ENCODE results near the gene EIF2B5. TPM values are rescaled to one million over a fixed set of nuclear protein-coding genes. Genes with fewer than 3 reads are reported as not detected.

Gene EIF2B5
- polyA plus RNA-seq, 3 donors = 48.6 to 56.2 (median 49.6) TPM

DNA sequence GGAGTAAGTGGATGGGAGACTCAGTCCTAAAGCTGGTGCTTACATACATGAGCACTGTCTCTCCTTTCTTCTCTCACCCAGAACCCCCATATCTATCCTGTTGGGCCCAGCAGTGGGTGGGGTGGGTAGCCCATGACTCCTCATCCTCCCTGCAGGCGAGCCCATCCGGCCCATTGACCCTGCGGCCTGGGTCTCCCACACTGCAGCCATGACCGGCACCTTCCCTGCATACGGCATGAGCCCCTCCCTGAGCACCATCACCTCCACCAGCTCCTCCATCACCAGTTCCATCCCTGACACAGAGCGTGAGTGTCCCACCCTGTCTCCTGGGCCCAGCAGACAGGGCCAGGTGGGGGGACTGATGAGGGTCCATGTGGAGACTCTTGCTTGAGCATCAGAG is 31.5 kb downstream of the EIF2B5 start:
- DNase-seq (ENCODE audit: extremely low read depth in 1 of 11, low read depth in 9 of 11, low spot score in 4 of 11) = no peak

DNA sequence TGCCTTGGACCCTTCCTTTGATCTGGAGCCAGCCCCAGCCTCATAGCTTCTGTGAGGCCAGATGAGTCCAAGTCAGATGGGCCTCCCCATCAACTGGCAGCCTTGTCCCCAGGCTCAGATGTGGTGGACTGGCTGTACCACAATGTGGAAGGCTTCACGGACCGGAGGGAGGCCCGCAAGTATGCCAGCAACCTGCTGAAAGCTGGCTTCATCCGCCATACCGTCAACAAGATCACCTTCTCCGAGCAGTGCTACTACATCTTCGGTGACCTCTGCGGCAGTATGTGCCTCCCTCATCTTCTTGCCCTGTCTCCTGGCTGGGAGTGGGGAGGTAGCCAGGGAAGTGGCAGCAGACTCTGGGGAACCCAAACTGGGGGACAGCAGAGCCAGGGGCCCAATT is 32.6 kb downstream of the EIF2B5 start:
- DNase-seq (ENCODE audit: extremely low read depth in 1 of 11, low read depth in 9 of 11, low spot score in 4 of 11) = no peak

DNA sequence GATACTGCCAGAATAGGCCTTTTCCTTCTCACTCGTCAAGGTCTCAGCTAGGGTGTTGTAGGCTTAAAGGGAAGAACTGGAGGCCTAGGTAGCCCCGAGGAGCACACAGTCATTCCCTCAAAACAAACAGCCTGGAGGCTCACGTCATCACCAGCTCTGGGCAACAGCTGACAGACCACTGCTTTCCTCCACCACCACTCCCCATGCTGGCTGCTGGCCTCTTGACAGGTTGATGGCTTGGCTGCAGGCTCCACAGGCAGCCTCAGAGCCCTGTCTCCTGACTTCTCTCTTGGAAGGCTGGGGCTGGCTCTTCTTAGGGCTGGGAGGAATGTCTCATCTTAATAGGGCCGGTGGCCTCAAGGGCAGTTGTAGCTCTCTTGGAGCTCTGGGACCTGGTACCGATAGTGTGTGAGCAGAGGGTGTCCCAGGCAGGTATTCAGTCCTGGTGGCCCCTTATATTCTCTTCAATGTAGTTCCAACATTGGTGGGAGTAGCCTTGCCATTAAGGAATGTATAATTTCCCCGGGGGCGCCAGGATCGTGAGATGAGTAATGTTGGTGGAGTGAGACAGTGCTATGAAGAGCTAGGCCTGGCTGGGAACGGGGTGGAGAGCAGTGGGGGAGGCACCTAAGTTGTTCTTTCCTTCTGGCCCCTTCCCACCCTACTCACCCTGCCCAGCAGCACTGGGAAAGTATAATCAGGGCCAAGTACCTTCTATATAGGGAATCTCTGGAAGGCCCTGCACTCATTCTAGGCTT is 33.4 kb downstream of the EIF2B5 start:
- no peak for DNase-seq (ENCODE audit: extremely low read depth in 1 of 11, low read depth in 9 of 11, low spot score in 4 of 11)

DNA sequence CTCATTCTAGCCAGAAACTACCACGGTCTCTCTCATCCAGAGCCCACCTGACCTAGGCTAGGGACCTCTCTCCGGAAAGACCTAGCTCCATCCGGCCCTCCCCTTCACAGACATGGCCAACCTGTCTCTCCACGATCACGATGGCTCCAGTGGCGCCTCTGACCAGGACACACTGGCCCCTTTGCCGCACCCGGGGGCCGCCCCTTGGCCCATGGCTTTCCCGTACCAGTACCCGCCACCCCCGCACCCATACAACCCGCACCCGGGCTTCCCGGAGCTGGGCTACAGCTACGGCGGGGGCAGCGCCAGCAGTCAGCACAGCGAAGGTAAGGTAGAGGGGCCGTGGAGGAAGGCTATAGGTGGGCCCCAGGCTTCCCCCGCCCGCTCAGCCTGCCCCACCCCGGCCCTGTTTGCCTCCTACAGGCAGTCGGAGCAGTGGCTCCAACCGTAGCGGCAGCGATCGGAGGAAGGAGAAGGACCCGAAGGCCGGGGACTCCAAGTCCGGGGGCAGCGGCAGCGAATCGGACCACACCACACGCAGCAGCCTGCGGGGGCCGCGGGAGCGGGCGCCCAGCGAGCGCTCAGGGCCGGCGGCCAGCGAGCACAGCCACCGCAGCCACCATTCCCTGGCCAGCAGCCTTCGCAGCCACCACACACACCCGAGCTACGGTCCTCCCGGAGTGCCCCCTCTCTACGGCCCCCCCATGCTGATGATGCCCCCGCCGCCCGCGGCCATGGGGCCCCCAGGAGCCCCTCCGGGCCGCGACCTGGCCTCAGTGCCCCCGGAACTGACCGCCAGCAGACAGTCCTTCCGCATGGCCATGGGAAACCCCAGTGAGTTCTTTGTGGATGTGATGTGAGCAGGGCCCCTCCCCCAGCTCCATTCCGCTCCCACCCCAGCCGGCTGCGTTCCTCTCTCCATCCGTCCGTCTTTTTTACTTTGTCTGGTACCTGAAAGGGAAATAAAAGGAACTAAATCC is 35.0 kb downstream of the EIF2B5 start:
- no peak for DNase-seq (ENCODE audit: extremely low read depth in 1 of 11, low read depth in 9 of 11, low spot score in 4 of 11)

DNA sequence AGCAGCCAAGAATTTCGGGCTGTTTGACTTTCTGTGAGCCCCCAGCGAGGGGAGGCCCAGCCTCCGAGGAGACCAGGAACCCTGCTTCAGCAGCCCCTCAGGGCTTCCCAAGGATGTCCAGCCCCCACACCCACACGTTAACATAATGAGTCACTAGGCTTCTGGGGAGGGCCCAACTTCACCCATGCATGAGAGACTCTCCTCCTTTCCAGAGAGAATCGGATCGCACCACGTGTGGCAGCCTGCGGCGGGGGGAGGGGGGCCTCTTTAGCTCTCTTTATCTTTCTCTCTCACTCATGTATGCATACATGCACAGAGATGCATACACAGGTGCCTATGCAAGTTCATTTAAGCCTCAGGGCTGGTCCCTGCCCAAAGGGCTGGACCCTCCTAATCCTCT is 36.4 kb downstream of the EIF2B5 start:
- DNase-seq (ENCODE audit: extremely low read depth in 1 of 11, low read depth in 9 of 11, low spot score in 4 of 11) = no peak

DNA sequence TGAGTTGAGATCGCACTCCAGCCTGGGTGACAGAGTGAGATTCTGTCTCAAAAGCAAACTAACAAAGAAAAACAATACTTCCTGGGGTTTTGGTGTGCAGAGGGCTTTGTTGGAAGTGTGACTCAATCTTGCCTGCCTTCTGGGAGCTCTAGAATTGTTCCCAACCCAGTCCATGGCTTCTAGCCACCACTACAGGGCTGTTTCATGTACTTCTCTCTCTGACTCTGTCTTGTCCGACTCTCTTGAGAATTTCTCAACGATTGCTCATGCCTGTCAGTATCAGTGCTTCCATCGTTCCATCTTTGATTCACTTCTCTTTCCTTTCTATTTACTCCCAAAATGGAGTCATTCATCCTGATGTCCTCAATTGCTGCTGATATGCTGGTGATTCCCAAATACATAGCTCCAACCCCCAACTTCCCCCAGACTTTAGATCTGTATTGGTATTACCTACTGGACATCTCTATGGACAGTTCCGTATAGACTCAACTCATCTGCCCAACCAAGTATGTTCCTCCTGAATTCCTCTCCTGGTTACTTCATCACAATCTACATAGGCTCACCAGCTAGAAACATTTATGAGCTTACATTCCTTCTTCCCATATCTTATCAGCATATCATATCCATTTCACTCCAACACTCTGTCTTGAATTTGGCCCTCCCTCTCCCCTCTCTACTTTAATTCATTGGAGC is 37.7 kb downstream of the EIF2B5 start:
- no peak for DNase-seq (ENCODE audit: extremely low read depth in 1 of 11, low read depth in 9 of 11, low spot score in 4 of 11)

DNA sequence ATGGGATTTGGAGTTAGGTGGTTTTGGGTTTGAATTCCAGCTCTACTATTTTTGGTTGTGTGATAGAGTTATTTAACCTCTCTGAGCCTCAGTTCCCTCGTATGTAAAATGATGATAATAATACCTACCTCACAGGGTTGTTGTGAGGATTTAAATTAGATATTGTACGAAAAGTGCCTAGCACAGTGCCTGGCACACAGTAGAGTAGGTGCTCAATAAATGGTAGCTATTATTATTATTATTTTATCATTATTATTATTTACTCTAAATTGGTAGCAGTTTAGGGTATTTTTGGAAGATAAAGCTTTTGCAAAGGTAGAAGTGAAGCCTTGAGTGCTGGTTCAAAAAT is 38.2 kb downstream of the EIF2B5 start:
- DNase-seq (ENCODE audit: extremely low read depth in 1 of 11, low read depth in 9 of 11, low spot score in 4 of 11) = no peak

DNA sequence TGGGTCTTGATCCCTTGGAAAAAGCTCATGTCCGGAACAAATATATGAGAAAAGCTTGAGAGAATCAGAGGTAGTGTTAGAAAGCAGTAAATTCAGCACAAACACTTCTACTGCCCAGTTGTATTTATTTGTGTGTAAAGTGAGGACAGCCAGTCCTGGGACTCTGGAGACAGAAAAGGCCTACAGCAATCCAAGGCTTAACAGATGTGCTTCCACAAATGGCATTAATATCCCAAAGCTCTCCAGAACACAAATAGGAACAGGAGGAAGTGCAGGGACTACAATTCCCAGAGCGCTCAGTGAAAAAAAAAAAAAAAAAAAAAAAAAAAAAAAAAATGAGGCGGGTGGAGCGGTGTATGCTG is 39.1 kb downstream of the EIF2B5 start:
- no peak for DNase-seq (ENCODE audit: extremely low read depth in 1 of 11, low read depth in 9 of 11, low spot score in 4 of 11)

DNA sequence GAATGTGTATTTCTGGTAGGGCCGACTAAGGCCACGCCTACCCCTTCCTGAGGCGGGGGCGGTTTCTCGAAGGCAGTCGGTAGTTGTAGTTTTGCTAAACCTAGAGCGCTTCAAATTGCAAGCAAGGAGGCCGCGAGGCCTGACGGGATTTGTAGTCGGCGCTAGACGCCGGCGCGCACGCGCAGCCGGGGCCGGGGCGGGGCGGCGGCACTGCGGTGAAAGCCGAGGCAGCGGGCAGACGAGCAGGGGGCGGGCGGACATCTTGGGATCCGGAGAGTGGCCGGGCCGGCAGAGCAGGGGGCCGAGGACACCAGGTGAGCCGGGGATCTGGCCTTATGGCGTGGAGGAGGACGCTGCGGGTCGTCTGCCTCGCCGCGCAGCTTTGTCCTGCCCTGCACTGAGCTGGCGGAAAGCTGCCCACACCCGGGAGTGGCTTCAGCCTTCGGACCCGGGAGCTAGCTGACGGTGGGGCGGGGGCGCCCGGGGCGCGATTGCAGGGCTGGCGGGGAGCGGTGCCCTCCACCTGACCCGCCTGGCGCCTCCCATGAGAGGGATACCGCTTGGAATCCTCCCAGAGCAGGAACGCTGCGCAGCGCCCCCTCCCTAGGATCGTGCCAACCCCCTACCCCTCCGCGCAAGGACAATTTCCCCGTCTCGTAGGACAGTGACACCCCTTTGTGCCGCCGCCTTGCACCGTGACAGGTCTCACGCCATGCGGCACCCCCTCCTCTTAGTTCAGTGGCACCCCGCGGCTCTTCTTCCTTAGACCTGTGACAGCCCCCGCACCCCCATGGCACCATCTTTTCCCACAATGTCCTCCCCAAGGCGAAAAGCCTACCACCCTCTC is 39.7 kb downstream of the EIF2B5 start, which contains the start of gene AP2M1:
Gene AP2M1 (plus strand): TSS at position 210 of the 847 bp plus-strand sequence. CDS start 2,139 bp downstream, outside the sequence.
- peak; percentile 94 to 99 (median 97) for DNase-seq (ENCODE audit: extremely low read depth in 1 of 11, low read depth in 9 of 11, low spot score in 4 of 11)

DNA sequence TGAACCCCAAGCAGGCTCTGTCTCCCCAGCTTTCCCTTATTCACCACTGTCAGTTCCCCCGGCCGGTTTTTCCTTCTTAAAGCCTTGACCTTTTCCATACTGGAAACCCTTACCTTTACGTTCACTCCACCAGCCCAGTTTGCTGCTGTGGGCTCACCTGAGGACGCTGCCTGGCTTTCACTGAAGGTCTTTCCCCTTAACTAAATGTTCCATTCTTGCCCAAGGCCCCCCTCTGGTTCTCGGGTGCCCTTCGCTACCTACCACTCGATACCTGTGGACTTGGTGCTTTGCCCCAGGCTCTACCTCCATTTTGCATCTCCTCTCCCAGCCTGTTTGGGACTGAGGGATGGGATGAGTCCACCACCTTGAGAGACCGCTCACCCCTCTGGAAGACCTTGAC is 40.3 kb downstream of the EIF2B5 start:
- DNase-seq (ENCODE audit: extremely low read depth in 1 of 11, low read depth in 9 of 11, low spot score in 4 of 11) = no peak

DNA sequence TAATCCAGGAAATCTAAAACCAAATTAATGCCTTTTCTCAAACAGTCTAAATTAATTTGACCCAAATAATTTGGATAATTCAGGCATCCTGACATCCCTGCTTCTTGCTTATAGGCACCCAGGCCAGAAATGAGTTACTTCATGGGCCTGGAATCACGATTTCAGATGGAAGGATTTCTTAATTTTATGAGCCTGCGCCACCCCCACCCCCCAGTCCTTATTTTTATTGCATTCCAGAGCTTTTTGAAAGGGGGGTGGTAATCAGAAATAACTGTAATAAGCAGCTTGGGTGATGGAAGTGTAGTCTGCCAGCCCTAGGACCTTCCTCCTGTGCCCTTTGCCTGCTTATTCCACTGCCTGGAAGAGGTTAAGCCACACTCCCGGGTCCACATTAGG is 40.8 kb downstream of the EIF2B5 start:
- no peak for DNase-seq (ENCODE audit: extremely low read depth in 1 of 11, low read depth in 9 of 11, low spot score in 4 of 11)

DNA sequence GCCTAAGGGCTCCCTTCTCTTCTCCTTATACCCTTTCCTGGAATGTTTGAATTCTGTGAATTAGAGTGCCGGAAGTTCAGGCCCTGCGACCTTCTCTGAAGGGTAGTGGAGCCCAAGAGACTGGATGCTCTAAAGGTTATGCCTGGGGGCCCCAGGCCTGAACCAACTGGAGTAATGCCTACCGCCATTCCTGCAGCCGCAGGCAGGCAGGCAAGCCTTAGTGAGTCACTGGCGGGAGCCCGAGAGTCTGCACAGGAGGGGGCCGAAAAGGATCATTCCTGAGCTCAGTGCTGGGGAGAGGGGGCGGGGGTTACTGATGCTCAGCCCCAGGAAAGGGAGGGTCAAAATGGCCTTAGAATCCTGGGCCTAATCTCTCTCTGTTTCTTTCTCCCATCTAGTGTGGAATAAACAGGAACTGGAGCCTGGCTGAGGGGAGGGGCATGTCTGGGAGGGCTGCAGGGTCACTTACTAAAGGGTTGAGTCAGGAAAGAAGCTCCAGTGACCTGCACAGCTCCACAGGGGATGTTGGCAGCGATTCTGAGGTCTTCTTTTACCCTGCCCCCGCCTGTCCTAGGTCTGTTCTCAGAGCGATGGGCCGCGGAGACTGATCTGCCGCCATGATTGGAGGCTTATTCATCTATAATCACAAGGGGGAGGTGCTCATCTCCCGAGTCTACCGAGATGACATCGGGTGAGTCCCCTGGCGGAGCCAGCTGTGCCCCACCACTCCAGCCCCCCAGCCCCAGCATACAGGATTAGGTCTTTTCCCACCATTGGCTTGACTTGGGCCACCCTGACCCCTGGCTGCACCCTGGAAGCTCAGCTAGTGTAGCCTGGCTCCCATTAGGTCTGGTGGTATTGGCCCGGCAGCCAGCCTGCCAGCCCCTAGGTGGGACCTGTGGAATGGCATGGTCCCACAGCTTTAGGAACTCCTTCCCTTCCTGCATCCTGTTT is 41.5 kb downstream of the EIF2B5 start:
- peak in 1 of 11 donors; percentile 15 for DNase-seq (ENCODE audit: extremely low read depth in 1 of 11, low read depth in 9 of 11, low spot score in 4 of 11)

DNA sequence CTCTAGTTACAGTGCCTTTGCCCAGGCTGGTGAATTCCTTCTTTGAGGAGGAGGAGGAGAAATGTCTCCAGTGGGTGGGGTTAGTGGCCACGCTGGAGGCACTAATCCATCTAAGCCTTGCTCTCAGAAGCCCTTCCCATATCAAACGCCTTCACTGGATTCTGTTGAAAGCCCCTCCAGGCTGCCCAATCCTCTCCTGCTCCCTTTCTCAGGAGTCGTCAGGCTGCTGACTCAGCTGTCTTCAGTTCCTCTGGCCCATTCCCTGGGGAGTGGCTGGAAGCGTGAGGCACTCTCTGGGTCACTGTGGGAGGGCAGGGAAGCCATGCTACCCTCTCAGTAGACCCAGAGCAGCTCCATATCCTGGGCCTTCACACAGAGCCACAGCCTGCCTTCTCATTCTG is 42.2 kb downstream of the EIF2B5 start:
- no peak for DNase-seq (ENCODE audit: extremely low read depth in 1 of 11, low read depth in 9 of 11, low spot score in 4 of 11)

DNA sequence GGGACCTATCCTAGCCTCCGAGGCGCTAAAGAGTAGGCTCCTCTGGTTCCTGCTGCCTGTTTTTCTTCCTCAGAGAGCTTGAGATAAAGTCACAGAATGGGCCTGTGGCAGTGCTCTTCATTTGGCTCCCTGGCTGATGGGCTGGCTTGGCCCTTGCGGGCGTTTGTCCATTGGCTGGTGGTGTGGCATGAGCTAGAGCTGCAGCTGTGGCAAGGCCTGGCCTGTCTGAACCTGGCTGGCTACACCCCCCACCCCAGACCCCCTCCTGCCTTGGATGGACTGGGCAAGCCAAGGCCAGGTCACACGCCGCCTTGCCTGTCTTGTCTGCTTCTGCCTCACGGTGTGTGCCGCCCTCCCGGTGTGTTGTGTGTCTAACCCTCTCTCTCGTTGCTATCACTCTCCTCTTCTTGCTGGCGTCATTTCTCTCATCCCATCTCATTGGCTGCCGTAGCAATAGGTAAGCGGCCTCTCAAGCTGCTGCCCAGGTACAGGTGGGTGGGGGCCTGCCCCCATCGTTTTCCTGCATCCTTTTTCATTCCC is 42.7 kb downstream of the EIF2B5 start:
- no peak for DNase-seq (ENCODE audit: extremely low read depth in 1 of 11, low read depth in 9 of 11, low spot score in 4 of 11)

DNA sequence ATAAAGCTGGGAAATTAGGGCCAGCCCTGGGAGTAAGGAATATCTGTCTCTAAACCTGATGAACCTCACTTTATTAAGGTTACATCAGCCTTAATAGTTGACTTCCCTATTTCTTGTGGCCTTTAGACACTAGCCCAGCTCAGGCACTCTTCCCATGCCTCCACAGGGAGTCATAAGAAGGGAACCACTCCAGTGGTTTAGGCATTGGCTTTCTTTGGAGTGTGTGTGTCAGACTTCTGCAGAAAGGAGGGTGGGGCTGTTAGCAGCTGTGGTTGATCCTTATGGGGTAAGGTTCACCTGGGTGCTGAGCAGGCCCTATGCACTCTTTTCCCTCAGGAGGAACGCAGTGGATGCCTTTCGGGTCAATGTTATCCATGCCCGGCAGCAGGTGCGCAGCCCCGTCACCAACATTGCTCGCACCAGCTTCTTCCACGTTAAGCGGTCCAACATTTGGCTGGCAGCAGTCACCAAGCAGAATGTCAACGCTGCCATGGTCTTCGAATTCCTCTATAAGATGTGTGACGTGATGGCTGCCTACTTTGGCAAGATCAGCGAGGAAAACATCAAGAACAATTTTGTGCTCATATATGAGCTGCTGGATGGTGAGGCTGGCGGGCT is 43.5 kb downstream of the EIF2B5 start:
- no peak for DNase-seq (ENCODE audit: extremely low read depth in 1 of 11, low read depth in 9 of 11, low spot score in 4 of 11)

DNA sequence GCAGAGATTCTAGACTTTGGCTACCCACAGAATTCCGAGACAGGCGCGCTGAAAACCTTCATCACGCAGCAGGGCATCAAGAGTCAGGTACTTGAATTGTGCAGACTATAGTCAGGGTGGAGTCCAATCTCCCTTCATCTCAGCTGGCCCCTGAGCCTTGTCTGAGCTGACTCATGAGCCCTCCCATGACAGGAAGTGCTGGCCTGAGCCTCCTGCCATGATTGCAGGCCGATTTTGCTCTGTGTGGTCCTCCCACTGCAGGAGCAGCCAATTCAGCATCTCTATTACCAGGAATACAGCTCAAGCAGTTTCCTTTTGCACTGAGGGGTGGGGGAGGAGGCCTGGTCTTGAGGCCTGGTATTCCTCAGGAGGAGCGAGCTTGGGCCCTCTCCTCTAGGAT is 45.0 kb downstream of the EIF2B5 start:
- DNase-seq (ENCODE audit: extremely low read depth in 1 of 11, low read depth in 9 of 11, low spot score in 4 of 11) = no peak

DNA sequence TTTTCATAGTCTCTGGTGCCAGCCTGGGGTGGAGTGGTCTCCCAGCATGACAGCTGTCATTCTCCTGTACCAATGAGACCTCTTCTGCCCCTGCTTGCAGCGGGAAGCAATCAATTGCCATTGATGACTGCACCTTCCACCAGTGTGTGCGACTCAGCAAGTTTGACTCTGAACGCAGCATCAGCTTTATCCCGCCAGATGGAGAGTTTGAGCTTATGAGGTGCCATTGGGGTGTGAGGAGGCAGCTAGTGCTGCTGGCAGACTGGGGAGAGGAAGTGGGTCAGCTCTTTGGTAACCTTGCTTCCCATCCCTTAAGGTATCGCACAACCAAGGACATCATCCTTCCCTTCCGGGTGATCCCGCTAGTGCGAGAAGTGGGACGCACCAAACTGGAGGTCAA is 46.4 kb downstream of the EIF2B5 start:
- DNase-seq (ENCODE audit: extremely low read depth in 1 of 11, low read depth in 9 of 11, low spot score in 4 of 11) = no peak

Measured in renal cortex interstitium (tissue), 11 donors.